Neural cell (in vitro differentiated cells): Measurements from ENCODE around the gene PSEN1. TPM values are rescaled to one million over a fixed set of nuclear protein-coding genes. Genes with fewer than 3 reads are reported as not detected.

ENCODE experiments used
- H2AFZ ChIP-seq: fragments of 200-600, 300-800 bp; sonication (generic), shearing (Covaris generic); 2 replicates; pipeline ENCODE4 v1.6.0; 2014; ENCODE audit warnings: low read depth, mild to moderate bottlenecking, antibody characterized with exemption, low read length, moderate library complexity
- H3F3A ChIP-seq: fragments of 200-600 bp; shearing (Covaris generic); 2 replicates; pipeline ENCODE4 v1.6.1; 2016; ENCODE audit warnings: mild to moderate bottlenecking, moderate library complexity, mixed read lengths, antibody characterized with exemption, low read length; ENCODE audit not compliant: insufficient read depth, poor library complexity, severe bottlenecking
- H3K27ac ChIP-seq: fragments of 200-600, 300-800 bp; sonication (generic), shearing (Covaris generic); 2 replicates; pipeline ENCODE4 v1.5.1; 2014; ENCODE audit warnings: mild to moderate bottlenecking, low read length, moderate library complexity
- H3K27me3 ChIP-seq: fragments of 300-800, 200-600 bp; sonication (generic), shearing (Covaris generic); 2 replicates; pipeline ENCODE4 v1.6.0; 2014; ENCODE audit warnings: mild to moderate bottlenecking, low read depth, low read length, moderate library complexity; ENCODE audit not compliant: insufficient read depth
- H3K36me3 ChIP-seq: fragments of 300-800, 200-600 bp; sonication (generic), shearing (Covaris generic); 2 replicates; pipeline ENCODE4 v1.5.1; 2014; ENCODE audit warnings: mild to moderate bottlenecking, antibody characterized with exemption, low read length, moderate library complexity; ENCODE audit not compliant: insufficient read depth
- H3K4me2 ChIP-seq: fragments of 300-800, 200-600 bp; sonication (generic), shearing (Covaris generic); 2 replicates; pipeline ENCODE4 v1.6.0; 2014; ENCODE audit warnings: mild to moderate bottlenecking, low read length
- H3K4me3 ChIP-seq: fragments of 300-800, 200-600 bp; sonication (generic), shearing (Covaris generic); 2 replicates; pipeline ENCODE4 v1.5.1; 2014; ENCODE audit warnings: mild to moderate bottlenecking, low read length, moderate library complexity
- H3K79me2 ChIP-seq: fragments of 200-600 bp; shearing (Covaris generic); replicated peaks from 2 replicates; pipeline ENCODE4 v1.6.0; 2014; ENCODE audit warnings: mild to moderate bottlenecking, low read length, moderate library complexity; ENCODE audit not compliant: insufficient read depth
- H3K9ac ChIP-seq: fragments of 300-800, 200-600 bp; sonication (generic), shearing (Covaris generic); 2 replicates; pipeline ENCODE4 v1.6.1; 2016; ENCODE audit warnings: mild to moderate bottlenecking, low read length, mixed read lengths
- H3K9me2 ChIP-seq: fragments of 200-600 bp; shearing (Covaris generic); 2 replicates; pipeline ENCODE4 v1.6.1; 2016; ENCODE audit warnings: mild to moderate bottlenecking, low read length, mixed read lengths; ENCODE audit not compliant: insufficient read depth
- H3K9me3 ChIP-seq: fragments of 200-600, 300-800 bp; sonication (generic), shearing (Covaris generic); 2 replicates; pipeline ENCODE4 v1.6.1; 2016; ENCODE audit warnings: mild to moderate bottlenecking, mixed run types, low read length, moderate library complexity, mixed read lengths
- H4K20me1 ChIP-seq: fragments of 200-600 bp; shearing (Covaris generic); 2 replicates; pipeline ENCODE4 v1.6.1; 2016; ENCODE audit warnings: mild to moderate bottlenecking, mixed run types; ENCODE audit not compliant: insufficient read depth
- EP300 ChIP-seq: fragments of 450-650 bp; conservative IDR thresholded peaks from 2 replicates; pipeline ENCODE4 v1.6.1; 2014; ENCODE audit warnings: antibody characterized with exemption, mild to moderate bottlenecking, moderate library complexity; ENCODE audit not compliant: poor library complexity, severe bottlenecking
- EZH2 ChIP-seq: fragments of 200-600, 300-800 bp; shearing (Covaris generic), sonication (generic); IDR thresholded peaks from 2 replicates; pipeline ENCODE4 v1.6.1; 2014; ENCODE audit warnings: antibody characterized with exemption, low read length, borderline replicate concordance, mild to moderate bottlenecking; ENCODE audit not compliant: insufficient read depth, poor library complexity, severe bottlenecking
- MXI1 ChIP-seq: fragments of 450-650 bp; conservative IDR thresholded peaks from 2 replicates; pipeline ENCODE4 v1.6.1; 2014; ENCODE audit warnings: antibody characterized with exemption, mild to moderate bottlenecking; ENCODE audit not compliant: poor library complexity, severe bottlenecking
- POLR2AphosphoS5 ChIP-seq: IDR thresholded peaks from 2 replicates; pipeline ENCODE4 v1.6.1; 2012
- RAD21 ChIP-seq: fragments of 450-650 bp; conservative IDR thresholded peaks from 2 replicates; pipeline ENCODE4 v1.6.1; 2014; ENCODE audit warnings: antibody characterized with exemption, mild to moderate bottlenecking, moderate library complexity
- SMC3 ChIP-seq: fragments of 450-650 bp; conservative IDR thresholded peaks from 2 replicates; pipeline ENCODE4 v1.6.1; 2014; ENCODE audit warnings: antibody characterized with exemption, mild to moderate bottlenecking, moderate library complexity; ENCODE audit not compliant: poor library complexity
- TAF1 ChIP-seq: IDR thresholded peaks from 2 replicates; pipeline ENCODE4 v1.6.1; 2012; ENCODE audit warnings: low read depth
- polyA plus RNA-seq: library from polyadenylated mRNA; depleted of rRNA; stranded (reverse); fragments of >200 nt; gene quantifications from 2 replicates; pipeline ENCODE4 v1.2.3, GENCODE V29; 2014
- TF ChIP-seq, protein P1 (sequence below): fragments of 450-650 bp; IDR thresholded peaks from 2 replicates; pipeline ENCODE4 v1.5.1; 2014; ENCODE audit warnings: antibody characterized with exemption, mild to moderate bottlenecking, moderate library complexity; ENCODE audit not compliant: poor library complexity, severe bottlenecking
- TF ChIP-seq, protein P2 (sequence below): IDR thresholded peaks from 2 replicates; pipeline ENCODE4 v1.6.1; 2012; ENCODE audit warnings: borderline replicate concordance

Gene PSEN1
- polyA plus RNA-seq, 1 donor from 2014 or later, result 40.3 TPM

DNA sequence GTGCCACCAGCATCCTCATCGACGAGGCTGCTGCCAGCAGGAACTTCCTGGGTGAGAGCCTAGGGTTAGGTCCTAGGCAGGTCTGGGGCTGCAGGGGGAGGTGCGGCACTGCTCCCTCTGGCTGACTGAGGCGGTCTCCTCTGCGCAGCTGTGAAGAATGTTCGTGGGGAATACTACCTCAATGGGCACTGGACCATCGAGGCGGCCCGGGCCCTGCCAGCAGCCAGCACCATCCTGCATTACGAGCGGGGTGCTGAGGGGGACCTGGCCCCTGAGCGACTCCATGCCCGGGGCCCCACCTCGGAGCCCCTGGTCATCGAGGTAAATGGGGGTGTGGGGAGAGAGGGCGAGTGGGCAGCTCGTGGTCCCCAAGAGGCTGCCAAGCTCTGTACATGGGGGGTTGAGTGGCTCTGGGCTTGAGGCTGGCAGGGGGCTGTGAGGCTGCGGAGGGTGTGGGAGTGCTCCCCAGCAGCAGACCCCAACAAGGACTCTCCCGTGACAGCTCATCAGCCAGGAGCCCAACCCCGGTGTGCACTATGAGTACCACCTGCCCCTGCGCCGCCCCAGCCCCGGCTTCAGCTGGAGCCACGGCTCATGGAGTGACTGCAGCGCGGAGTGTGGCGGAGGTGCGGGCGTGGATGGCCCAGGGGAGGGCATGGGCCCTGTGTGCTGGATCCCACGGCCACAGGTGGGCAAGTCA lies 115.4 kb downstream of the PSEN1 start:
- H3K4me2 ChIP-seq, result no peak overlapping the region
- no peaks in the 10 kb centered on the region for H4K20me1 ChIP-seq
- H3K4me3 ChIP-seq, result no peak overlapping the region
- no peaks in the 10 kb centered on the region for H3K79me2 ChIP-seq
- no peaks in the 10 kb centered on the region for H3F3A ChIP-seq
- no peaks in the 10 kb centered on the region for H3K27me3 ChIP-seq
- H3K27ac ChIP-seq, result no peak overlapping the region
- no peaks in the 10 kb centered on the region for H3K9me2 ChIP-seq
- TF ChIP-seq, protein P1, sequence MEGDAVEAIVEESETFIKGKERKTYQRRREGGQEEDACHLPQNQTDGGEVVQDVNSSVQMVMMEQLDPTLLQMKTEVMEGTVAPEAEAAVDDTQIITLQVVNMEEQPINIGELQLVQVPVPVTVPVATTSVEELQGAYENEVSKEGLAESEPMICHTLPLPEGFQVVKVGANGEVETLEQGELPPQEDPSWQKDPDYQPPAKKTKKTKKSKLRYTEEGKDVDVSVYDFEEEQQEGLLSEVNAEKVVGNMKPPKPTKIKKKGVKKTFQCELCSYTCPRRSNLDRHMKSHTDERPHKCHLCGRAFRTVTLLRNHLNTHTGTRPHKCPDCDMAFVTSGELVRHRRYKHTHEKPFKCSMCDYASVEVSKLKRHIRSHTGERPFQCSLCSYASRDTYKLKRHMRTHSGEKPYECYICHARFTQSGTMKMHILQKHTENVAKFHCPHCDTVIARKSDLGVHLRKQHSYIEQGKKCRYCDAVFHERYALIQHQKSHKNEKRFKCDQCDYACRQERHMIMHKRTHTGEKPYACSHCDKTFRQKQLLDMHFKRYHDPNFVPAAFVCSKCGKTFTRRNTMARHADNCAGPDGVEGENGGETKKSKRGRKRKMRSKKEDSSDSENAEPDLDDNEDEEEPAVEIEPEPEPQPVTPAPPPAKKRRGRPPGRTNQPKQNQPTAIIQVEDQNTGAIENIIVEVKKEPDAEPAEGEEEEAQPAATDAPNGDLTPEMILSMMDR, result no peak
- TF ChIP-seq, protein P2, sequence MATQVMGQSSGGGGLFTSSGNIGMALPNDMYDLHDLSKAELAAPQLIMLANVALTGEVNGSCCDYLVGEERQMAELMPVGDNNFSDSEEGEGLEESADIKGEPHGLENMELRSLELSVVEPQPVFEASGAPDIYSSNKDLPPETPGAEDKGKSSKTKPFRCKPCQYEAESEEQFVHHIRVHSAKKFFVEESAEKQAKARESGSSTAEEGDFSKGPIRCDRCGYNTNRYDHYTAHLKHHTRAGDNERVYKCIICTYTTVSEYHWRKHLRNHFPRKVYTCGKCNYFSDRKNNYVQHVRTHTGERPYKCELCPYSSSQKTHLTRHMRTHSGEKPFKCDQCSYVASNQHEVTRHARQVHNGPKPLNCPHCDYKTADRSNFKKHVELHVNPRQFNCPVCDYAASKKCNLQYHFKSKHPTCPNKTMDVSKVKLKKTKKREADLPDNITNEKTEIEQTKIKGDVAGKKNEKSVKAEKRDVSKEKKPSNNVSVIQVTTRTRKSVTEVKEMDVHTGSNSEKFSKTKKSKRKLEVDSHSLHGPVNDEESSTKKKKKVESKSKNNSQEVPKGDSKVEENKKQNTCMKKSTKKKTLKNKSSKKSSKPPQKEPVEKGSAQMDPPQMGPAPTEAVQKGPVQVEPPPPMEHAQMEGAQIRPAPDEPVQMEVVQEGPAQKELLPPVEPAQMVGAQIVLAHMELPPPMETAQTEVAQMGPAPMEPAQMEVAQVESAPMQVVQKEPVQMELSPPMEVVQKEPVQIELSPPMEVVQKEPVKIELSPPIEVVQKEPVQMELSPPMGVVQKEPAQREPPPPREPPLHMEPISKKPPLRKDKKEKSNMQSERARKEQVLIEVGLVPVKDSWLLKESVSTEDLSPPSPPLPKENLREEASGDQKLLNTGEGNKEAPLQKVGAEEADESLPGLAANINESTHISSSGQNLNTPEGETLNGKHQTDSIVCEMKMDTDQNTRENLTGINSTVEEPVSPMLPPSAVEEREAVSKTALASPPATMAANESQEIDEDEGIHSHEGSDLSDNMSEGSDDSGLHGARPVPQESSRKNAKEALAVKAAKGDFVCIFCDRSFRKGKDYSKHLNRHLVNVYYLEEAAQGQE, result no peak
- TF ChIP-seq POLR2AphosphoS5 (no peak), EP300 (no peak), EZH2 (no peak), SMC3 (no peak), TAF1 (no peak), RAD21 (no peak), MXI1 (no peak)
- no peak overlapping the region for H3K9ac ChIP-seq
- H2AFZ ChIP-seq, result no peak overlapping the region
- H3K9me3 ChIP-seq, result no peaks in the 10 kb centered on the region
- no peaks in the 10 kb centered on the region for H3K36me3 ChIP-seq

DNA sequence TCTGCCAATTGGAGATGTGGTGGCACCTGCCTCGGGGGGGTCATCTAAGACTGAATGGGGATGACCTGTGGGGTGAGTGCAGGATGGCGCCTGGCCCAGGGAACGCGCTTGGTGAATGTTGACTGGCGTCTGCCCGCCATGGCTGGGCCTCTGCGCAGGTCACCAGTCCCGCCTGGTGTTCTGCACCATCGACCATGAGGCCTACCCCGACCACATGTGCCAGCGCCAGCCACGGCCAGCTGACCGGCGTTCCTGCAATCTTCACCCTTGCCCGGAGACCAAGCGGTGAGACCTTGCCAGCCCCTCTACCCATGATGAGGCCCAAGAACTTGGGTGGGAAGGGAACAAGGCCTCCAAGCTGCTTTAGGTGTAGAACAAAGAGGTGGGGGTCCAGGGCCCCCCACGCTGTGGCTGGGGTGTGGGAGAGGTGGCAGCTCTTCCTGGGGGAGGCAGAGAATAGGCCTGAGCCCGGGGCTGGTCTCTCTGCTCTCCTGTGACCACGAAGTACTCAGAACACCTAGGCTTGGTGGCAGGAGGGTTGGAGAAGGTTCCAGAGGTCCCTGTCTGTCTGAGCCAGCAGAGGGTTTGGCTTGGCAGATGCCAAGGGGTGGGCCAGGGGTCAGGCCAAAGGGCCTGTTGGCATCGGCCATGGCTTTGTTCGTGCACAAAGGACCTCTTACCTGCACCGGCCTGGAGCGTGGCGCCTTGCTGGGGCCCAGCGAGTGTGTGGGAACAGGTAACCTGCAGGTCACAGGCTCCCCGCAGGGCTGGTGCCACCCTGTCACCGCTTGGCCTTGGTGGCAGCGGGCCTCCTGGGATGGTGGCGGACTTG lies 116.4 kb downstream of the PSEN1 start:
- Histone ChIP-seq H3K79me2 (no peaks in the 10 kb centered on the region), H3K4me3 (no peak overlapping the region), H3K27me3 (no peaks in the 10 kb centered on the region), H3K4me2 (no peak overlapping the region), H4K20me1 (no peaks in the 10 kb centered on the region), H3F3A (no peaks in the 10 kb centered on the region), H3K36me3 (no peaks in the 10 kb centered on the region), H3K27ac (no peak overlapping the region), H2AFZ (no peak overlapping the region), H3K9me2 (no peaks in the 10 kb centered on the region), H3K9ac (no peak overlapping the region), H3K9me3 (no peaks in the 10 kb centered on the region)
- no peak for TF ChIP-seq SMC3
- TF ChIP-seq, protein P2, result no peak
